ENCODE results near the gene TRIM65. TPM values are rescaled to one million over a fixed set of nuclear protein-coding genes. Genes with fewer than 3 reads are reported as not detected.

TRIM65 gene
- total and polyA plus RNA-seq, 10 of the 15 experiments (the other 5 are each of a cell fraction or from before 2014, with no cell fraction given), result 1.4 to 26.0 (median 10.8) TPM

DNA sequence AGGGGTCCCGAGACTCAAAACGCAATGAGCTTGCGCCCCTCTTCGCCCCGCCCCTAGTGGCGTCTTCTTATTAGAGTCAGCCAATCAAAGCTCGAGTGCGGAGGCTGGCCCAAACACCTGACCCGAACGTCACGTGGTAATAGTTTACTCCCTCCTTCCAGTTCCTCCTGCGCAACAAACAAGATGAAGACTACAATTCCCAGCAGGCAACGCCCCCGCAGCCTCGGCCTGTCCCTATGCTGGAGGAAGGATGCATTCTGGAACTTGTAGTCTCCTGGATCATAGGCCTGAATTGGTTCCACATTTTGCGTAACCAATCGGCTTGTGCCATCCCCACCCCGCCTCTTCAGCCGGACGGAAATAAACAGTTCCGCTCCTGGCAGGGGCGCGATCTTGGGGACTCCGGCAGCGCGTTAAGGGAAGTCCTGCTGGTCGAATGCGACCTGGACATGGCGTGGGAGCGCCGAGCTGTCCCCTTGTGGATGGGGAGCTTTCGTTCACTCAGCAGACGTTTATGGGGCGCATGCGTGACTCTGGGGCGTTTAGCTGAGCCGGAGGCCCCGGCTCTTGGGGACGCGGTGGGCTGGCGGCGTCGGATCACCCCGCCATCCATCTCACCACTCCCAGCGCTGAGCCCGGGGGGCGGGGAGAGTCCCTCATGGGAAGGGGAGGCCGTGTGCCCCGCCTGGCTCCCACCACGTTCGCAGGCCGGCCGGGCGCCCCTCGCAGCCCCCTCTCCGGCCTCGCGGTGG lies 41.3 kb downstream of the TRIM65 start, which contains the start of gene WBP2 (continued):
- TF ChIP-seq, protein P1, sequence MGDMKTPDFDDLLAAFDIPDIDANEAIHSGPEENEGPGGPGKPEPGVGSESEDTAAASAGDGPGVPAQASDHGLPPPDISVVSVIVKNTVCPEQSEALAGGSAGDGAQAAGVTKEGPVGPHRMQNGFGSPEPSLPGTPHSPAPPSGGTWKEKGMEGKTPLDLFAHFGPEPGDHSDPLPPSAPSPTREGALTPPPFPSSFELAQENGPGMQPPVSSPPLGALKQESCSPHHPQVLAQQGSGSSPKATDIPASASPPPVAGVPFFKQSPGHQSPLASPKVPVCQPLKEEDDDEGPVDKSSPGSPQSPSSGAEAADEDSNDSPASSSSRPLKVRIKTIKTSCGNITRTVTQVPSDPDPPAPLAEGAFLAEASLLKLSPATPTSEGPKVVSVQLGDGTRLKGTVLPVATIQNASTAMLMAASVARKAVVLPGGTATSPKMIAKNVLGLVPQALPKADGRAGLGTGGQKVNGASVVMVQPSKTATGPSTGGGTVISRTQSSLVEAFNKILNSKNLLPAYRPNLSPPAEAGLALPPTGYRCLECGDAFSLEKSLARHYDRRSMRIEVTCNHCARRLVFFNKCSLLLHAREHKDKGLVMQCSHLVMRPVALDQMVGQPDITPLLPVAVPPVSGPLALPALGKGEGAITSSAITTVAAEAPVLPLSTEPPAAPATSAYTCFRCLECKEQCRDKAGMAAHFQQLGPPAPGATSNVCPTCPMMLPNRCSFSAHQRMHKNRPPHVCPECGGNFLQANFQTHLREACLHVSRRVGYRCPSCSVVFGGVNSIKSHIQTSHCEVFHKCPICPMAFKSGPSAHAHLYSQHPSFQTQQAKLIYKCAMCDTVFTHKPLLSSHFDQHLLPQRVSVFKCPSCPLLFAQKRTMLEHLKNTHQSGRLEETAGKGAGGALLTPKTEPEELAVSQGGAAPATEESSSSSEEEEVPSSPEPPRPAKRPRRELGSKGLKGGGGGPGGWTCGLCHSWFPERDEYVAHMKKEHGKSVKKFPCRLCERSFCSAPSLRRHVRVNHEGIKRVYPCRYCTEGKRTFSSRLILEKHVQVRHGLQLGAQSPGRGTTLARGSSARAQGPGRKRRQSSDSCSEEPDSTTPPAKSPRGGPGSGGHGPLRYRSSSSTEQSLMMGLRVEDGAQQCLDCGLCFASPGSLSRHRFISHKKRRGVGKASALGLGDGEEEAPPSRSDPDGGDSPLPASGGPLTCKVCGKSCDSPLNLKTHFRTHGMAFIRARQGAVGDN (IDR thresholded peaks at IDR 0.05), result no peak; the same call in none of the 2 replicates
- TF ChIP-seq MYB (IDR thresholded peaks at IDR 0.05; ENCODE audit: borderline replicate concordance, low read depth, low read length) (no peak), FOS (IDR thresholded peaks at IDR 0.05; ENCODE audit: borderline replicate concordance, extremely low read depth, insufficient read length) (peak; percentile 29), MEF2A (IDR thresholded peaks at IDR 0.05; ENCODE audit: insufficient read depth, low read depth, low read length) (0 out of 2 replicates have a peak, but pooled peaks have one; percentile 30), POLR2A (IDR thresholded peaks at IDR 0.05; ENCODE audit: low read depth, low read length) (peak; percentile 98), YY1 (IDR thresholded peaks at IDR 0.05; ENCODE audit: low read depth, low read length) (peak; percentile 76), RBBP5 (conservative IDR thresholded peaks at IDR 0.05) (no peak), FOXK2 (IDR thresholded peaks at IDR 0.05) (peak; percentile 76), CREB1 (IDR thresholded peaks at IDR 0.05; ENCODE audit: low read depth) (peak; percentile 82), PAX8 (IDR thresholded peaks at IDR 0.05) (no peak), RCOR1 (conservative IDR thresholded peaks at IDR 0.05; ENCODE audit: low read depth, low read length) (no peak), KAT2A (conservative IDR thresholded peaks at IDR 0.05; ENCODE audit: control insufficient read depth, low read depth, low read length) (no peak), WRNIP1 (IDR thresholded peaks at IDR 0.05; ENCODE audit: borderline replicate concordance, low read depth, low read length) (no peak), ZZZ3 (IDR thresholded peaks at IDR 0.05; ENCODE audit: control insufficient read depth, insufficient read length, low read depth) (no peak)
- TF ChIP-seq, protein P2, sequence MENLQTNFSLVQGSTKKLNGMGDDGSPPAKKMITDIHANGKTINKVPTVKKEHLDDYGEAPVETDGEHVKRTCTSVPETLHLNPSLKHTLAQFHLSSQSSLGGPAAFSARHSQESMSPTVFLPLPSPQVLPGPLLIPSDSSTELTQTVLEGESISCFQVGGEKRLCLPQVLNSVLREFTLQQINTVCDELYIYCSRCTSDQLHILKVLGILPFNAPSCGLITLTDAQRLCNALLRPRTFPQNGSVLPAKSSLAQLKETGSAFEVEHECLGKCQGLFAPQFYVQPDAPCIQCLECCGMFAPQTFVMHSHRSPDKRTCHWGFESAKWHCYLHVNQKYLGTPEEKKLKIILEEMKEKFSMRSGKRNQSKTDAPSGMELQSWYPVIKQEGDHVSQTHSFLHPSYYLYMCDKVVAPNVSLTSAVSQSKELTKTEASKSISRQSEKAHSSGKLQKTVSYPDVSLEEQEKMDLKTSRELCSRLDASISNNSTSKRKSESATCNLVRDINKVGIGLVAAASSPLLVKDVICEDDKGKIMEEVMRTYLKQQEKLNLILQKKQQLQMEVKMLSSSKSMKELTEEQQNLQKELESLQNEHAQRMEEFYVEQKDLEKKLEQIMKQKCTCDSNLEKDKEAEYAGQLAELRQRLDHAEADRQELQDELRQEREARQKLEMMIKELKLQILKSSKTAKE (IDR thresholded peaks at IDR 0.05; ENCODE audit: low read depth, poor library complexity, severe bottlenecking), result no peak
- TF ChIP-seq, protein P3, sequence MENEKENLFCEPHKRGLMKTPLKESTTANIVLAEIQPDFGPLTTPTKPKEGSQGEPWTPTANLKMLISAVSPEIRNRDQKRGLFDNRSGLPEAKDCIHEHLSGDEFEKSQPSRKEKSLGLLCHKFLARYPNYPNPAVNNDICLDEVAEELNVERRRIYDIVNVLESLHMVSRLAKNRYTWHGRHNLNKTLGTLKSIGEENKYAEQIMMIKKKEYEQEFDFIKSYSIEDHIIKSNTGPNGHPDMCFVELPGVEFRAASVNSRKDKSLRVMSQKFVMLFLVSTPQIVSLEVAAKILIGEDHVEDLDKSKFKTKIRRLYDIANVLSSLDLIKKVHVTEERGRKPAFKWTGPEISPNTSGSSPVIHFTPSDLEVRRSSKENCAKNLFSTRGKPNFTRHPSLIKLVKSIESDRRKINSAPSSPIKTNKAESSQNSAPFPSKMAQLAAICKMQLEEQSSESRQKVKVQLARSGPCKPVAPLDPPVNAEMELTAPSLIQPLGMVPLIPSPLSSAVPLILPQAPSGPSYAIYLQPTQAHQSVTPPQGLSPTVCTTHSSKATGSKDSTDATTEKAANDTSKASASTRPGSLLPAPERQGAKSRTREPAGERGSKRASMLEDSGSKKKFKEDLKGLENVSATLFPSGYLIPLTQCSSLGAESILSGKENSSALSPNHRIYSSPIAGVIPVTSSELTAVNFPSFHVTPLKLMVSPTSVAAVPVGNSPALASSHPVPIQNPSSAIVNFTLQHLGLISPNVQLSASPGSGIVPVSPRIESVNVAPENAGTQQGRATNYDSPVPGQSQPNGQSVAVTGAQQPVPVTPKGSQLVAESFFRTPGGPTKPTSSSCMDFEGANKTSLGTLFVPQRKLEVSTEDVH (IDR thresholded peaks at IDR 0.05; ENCODE audit: low read depth, partially characterized antibody), result no peak
- TF ChIP-seq, protein P4, sequence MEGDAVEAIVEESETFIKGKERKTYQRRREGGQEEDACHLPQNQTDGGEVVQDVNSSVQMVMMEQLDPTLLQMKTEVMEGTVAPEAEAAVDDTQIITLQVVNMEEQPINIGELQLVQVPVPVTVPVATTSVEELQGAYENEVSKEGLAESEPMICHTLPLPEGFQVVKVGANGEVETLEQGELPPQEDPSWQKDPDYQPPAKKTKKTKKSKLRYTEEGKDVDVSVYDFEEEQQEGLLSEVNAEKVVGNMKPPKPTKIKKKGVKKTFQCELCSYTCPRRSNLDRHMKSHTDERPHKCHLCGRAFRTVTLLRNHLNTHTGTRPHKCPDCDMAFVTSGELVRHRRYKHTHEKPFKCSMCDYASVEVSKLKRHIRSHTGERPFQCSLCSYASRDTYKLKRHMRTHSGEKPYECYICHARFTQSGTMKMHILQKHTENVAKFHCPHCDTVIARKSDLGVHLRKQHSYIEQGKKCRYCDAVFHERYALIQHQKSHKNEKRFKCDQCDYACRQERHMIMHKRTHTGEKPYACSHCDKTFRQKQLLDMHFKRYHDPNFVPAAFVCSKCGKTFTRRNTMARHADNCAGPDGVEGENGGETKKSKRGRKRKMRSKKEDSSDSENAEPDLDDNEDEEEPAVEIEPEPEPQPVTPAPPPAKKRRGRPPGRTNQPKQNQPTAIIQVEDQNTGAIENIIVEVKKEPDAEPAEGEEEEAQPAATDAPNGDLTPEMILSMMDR (IDR thresholded peaks at IDR 0.05 in 2 of 3, conservative IDR thresholded peaks at IDR 0.05 in 1 of 3; ENCODE audit: control insufficient read depth in 2 of 3, extremely low read depth in 1 of 3, insufficient read depth in 1 of 3, low read depth in 3 of 3, low read length in 3 of 3), result peak in 1 of 3 experiments; percentile 53; a peak in 2 of 6 replicates
- TF ChIP-seq, protein P5, sequence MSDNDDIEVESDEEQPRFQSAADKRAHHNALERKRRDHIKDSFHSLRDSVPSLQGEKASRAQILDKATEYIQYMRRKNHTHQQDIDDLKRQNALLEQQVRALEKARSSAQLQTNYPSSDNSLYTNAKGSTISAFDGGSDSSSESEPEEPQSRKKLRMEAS (IDR thresholded peaks at IDR 0.05; ENCODE audit: low read depth, low read length), result no peak; the same call in 1 of the 2 replicates

All from GM12878 (cell line).